SHP77 (cell line): Measurements from ENCODE around the gene MSI2.

Experiments
- DNase-seq, 2 experiments: peaks; one replicate each; lab custom pipeline; 2025; lab: John Stamatoyannopoulos, UW

MSI2 gene

GRCh38 chr17:57246257-57246656 lies 10.1 kb upstream of the MSI2 start:
- DNase-seq, result no peak

GRCh38 chr17:57247261-57247660 lies 9.1 kb upstream of the MSI2 start:
- no peak for DNase-seq

- no peak for DNase-seq
Observed at GRCh38 chr17:57247913-57248312, 8.4 kb upstream of the MSI2 start.

GRCh38 chr17:57249520-57249919 lies 6.8 kb upstream of the MSI2 start:
- no peak for DNase-seq

- no peak for DNase-seq
Observed at GRCh38 chr17:57251211-57251787, 5.0 kb upstream of the MSI2 start.

- no peak for DNase-seq
Observed at GRCh38 chr17:57253362-57254065, 2.8 kb upstream of the MSI2 start.

- DNase-seq, result no peak
Observed at GRCh38 chr17:57255182-57255775, 1.0 kb upstream of the MSI2 start.

- peak in 1 of 2 experiments; percentile 26 for DNase-seq
Observed at GRCh38 chr17:57256708-57257112, 387 bp downstream of the MSI2 start.

- no peak for DNase-seq
Observed at GRCh38 chr17:57257195-57257894, 1.0 kb downstream of the MSI2 start.

GRCh38 chr17:57257895-57258851 lies 1.9 kb downstream of the MSI2 start:
- no peak for DNase-seq

- DNase-seq, result no peak
Observed at GRCh38 chr17:57259306-57259705, 3.0 kb downstream of the MSI2 start.

GRCh38 chr17:57259817-57260216 lies 3.5 kb downstream of the MSI2 start:
- DNase-seq, result no peak

GRCh38 chr17:57260325-57261083 lies 4.2 kb downstream of the MSI2 start:
- no peak for DNase-seq

- no peak for DNase-seq
Observed at GRCh38 chr17:57261084-57261461, 4.8 kb downstream of the MSI2 start.

GRCh38 chr17:57262557-57262956 lies 6.2 kb downstream of the MSI2 start:
- DNase-seq, result no peak

- DNase-seq, result no peak
Observed at GRCh38 chr17:57264250-57264649, 7.9 kb downstream of the MSI2 start.

GRCh38 chr17:57264776-57265175 lies 8.5 kb downstream of the MSI2 start:
- DNase-seq, result no peak

- no peak for DNase-seq
Observed at GRCh38 chr17:57266902-57267311, 10.6 kb downstream of the MSI2 start.

GRCh38 chr17:57268181-57268580 lies 11.9 kb downstream of the MSI2 start:
- no peak for DNase-seq

GRCh38 chr17:57269052-57269451 lies 12.7 kb downstream of the MSI2 start:
- no peak for DNase-seq
